Forelimb muscle (tissue), 1 donor: ENCODE results near the gene TERB1. TPM values are rescaled to one million over a fixed set of nuclear protein-coding genes. Genes with fewer than 3 reads are reported as not detected.
A peak's percentile ranks its signal among the peaks of the same experiment; 100 is the strongest.

ENCODE experiments used
- DNase-seq: peaks from one replicate; pipeline ENCODE4 v3.0.0-alpha.2; 2013; ENCODE audit warnings: low read depth
- polyA plus RNA-seq: library from polyadenylated mRNA; unstranded; fragments of 120-200 nt; gene quantifications from one replicate; pipeline ENCODE4 v1.2.1, GENCODE V29; 2013; ENCODE audit not compliant: insufficient read length

TERB1 gene
- polyA plus RNA-seq, 1 donor: not detected

DNA sequence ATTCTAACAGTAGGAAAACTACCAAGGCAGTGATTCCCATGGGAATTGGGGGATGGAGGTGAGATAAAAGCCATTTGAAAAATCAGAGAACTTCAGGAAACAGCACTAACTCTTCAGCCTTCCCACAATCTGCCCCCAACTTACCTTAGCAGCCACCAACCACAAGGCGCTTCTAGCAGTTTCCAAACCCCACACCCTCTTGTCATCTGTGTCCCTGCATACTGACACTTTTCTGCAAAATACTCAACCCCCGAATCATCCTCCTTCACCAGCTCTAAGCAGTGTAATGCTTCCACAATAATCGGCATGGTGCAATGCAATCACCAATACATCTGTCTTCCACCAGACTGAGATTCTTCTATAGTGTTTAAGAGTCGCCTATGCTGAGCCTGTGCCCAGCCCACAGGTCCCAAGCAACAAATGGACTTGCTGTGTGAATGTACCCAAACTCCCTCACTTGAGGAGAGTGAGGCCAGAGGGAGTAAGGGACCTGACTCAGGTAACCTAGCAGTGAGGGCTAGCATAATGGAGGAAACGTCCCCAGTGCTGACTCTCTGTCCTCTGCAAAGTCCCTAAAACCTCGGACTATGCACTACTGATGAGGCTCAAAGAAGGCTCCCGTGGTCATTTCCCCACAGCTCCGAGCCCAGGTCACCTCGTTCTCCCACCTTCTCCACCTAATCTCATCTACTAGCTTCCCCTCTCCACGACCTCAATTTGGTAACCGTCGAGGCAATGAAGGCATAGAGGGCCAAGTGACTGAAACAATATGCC, 50.9 kb downstream of the TERB1 start:
- no peak for DNase-seq

DNA sequence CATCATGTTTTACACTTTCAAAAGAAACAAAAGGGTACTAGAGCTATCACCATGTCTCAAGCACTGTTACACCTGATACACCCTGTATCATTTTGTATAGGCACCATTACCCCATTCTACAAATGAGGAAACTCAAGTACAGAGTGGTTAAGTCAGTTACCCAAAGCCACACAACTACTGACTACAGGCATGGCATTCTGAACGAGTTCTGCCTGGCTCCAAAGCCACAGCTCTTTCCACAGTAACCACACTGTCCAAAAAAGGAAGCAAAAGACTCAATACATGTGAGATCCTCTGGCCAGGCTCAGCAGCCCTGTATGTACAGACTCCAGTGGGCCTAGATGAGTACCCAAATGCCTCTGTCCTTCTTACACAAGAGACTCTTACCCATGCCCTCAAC, 54.7 kb downstream of the TERB1 start:
- no peak for DNase-seq

DNA sequence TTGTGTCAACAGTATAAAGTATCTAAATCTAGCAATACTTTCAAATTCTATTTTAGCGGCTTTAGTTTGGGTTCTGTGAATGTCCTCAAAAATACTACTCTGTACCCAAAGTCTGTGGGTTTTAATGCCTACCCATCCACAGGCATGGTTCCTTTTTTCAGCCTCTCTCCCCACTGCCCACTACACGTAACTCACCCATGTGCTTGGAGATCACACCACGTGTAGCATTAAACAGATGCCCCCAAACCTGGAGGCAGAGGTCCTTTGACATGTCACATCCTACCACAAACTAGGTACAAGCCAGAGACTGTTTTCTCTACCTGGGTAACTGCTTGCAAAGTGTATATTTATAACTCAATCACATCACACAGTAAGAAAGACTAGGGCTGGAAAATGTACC, 55.3 kb downstream of the TERB1 start:
- DNase-seq: no peak

DNA sequence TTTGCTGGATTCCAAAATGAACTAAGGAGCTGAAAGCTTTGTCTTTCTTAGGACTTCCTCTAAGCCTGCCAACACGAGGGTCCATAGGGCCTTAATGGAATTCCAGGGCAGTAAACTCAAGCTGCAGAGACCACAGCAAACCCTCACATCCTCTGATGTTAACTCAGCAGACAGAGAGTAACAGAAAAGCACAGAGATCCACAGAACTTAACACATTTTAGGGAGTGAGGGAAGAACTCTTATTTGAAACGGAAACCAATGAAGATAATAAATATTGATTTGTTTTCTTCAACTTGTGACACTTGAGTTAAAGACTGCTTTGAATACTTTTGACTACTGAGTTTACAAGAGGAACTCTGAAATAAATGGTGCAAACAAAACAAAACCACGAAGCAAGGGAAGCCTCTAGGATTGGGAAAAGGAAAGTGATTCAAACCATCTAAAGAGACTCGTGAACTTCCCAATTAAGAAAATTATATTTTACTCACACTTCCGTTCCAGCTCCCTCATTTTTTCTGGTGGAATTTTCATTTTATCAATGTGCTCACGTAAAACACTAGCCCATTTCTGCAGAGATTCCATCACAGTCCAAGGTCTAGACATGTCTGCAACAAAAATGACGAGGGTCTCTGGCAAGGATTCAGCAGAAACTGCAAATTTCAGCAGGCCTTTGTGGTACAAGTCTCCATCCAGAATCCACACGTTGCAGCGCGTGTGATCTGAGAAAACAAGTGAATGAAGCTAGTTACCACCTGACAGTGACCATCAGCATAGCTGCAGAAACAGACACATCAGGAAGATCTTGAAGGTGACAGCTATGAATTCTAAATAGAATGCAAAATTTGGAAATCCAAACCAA, 59.2 kb downstream of the TERB1 start:
- DNase-seq: peak; percentile 44

DNA sequence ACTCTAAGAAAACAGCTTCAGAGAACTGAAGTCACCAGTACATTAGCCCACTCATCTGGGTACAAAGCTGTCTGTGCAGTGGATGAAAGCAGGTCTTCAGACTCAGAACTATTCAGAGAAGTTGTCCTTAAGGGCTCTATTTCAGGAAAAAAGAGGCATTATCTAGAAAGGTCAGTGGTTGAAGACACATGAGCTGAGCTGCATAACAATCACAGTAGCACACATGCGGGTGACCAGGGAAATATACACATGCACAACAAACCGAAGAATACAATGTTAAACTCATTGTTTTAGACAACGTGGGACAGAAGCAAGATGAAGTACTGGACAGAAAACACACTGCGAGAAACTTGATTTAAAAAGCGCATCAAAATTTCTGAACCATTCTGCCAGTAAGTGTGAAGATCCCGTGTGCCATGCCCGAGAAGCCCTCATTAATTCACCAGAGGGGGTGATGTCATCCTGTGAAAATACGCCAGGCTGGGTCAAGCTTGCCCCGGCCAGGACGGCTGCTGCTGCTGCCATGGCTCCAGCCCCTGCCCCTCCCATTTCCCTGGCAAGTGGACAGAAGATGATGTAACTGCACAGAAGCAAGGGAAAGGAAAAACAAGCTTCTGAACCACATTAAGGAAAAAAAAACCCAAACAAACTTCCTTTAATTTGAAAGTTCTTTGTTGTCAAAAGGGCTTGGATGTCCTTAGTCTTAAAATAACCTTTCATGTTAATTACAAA, 60.0 kb downstream of the TERB1 start:
- peak; percentile 83 for DNase-seq

DNA sequence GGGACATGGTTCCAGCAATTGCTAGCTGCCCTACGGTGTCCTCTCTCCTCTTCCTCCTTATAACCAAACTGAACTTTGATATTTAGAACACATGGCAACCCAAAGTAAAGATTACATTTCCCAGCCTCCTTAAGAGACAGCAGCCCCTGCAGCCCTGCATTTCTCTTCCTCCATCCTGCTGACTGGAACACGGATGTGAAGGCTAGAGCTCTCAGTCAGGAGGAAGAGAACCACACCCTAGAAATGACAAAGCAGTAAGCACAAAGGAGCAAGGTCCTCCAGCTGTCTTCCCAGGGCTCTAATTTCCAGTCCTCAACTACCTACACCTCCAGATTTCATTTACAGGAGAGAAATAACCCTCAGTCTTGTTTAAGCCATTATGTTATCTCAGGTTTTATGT, 60.9 kb downstream of the TERB1 start:
- DNase-seq: no peak

DNA sequence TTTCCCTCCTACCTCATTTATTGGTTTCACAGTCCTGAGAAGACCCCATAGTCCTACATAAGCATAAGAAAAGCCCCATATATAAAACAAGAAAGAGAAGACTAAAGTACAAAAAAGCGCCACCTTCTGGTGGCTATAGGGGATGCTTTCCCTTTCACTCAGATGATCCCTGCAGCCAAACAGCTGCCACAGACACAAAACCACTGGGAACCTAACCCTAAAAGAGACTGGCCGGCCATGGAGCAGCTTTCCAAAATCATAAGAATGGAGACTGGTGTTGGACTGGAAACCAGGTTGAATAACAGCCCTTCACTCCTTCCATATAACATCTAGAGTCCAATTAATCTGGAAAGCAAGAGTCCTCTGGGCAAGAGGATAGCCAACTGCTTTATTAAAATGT, 61.4 kb downstream of the TERB1 start:
- DNase-seq: no peak

DNA sequence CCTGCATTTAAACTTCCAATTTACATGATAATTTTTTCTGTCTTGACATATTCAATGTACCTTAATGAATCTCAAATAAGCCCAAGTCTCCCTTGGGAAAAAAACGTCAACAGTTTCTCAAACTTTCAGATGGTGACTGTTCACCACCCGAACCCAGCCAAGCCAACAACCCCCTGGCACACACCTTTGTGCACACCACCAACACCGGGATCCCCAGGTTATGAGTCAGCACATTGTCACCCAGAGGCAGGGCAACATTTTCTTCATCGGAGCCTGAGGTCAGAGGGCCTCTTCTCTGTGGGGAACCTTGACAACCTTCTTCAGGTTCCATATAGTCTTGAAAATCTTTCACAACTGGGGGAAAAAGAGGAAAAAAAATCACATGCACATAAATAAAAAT, 65.5 kb downstream of the TERB1 start:
- DNase-seq: no peak

DNA sequence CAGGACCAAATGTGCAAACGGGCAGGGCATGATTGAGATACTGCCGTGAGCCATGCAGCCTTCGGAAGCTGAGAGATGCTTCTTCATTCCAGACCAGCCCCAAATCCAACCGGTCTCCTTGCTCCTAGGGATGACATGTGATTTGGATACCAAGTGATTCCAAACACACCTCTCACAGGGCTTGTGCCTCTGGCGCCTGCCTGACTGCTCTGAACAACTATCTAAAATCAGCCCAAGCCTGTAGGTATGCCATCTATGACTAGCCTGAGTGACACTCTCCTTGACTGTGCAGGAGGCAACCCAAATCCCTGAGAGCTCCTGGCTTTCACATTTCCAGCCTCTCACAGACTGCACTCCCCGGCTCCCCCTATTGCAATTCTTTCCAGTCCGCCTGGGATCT, 70.3 kb downstream of the TERB1 start:
- DNase-seq: no peak

DNA sequence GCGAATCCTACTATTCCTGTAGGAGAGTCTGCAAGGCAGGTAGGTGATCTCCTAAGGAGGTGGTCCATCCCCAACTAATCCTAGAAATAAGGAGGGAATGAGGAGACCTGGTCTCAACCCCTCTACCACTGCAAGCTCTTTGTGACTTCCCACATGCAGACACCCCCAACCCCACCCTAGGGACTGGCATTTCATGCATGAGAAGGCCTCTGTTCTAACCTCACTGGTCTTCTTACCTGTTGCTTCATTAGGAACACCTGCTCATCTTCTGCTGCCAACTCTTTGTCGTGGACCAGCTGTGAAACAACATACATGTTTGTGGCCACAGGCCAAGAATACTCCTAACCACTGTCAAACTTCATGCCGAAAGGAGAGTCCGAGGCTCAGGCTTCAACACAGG, 72.6 kb downstream of the TERB1 start:
- no peak for DNase-seq

DNA sequence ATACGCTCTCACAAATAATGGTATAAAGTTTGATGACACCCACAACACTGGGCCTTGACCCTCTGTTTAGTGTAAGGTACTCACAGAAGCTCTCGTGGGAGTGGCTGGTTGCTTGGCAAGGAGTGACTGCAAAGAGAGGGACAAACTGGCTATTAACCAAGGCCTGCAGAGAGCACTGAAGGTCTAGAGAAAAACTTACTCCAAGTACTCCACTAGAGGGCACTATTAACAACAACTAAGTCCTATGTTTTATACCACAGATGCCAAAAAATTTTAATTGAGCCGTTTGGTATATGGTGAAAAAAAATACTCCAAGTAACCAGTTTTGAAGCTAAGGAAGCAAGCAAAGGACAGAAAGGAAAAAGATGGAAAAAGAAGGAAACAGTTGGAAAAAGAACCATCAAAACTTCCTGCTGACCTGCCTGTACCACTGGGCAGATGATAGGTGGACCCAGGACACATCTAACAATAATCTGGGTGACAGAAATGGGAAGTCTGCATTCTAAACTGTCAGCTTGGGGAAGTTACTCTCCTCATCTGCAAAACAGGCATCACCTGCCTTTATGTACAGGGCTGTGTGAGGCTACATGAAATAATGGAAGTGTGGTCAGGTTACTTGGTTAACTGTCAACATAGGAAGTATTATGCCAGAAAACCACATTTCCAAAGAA, 73.1 kb downstream of the TERB1 start:
- peak; percentile 43 for DNase-seq

DNA sequence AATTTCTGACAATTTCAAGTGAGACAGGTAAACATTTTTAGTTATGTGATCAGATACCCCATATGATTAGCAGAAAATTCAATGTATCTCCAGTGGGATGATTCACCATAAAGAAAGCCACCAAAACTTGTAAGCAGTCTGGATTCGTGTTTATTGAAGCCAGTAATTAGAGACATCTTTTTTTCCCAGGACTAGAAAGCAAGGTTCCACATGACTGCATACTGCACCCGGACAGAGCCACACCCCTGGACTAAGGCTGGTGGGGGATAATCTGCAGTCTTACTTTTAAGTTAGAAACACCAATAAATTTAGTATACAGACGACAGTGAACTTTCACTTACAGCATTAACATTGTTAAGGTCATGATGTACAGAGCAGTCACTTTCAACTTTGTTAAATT, 80.6 kb downstream of the TERB1 start:
- DNase-seq: no peak

DNA sequence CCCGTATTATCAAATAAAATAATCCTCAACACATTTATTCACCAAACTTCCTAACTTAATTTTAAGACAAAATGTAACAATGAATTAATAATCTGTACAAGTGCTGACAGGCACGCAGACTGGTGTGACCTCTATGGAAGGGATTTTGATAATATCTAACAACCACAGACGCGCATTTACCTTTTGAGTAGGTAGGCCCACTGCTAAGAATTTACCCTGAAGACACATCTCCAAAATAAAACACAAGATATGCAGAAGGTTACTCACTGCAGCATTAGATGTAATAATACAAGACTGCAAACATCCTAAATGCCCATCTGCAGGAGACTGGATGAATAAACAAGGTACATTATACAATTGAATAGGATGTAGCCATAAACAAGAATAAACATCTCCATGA, 82.1 kb downstream of the TERB1 start:
- no peak for DNase-seq

DNA sequence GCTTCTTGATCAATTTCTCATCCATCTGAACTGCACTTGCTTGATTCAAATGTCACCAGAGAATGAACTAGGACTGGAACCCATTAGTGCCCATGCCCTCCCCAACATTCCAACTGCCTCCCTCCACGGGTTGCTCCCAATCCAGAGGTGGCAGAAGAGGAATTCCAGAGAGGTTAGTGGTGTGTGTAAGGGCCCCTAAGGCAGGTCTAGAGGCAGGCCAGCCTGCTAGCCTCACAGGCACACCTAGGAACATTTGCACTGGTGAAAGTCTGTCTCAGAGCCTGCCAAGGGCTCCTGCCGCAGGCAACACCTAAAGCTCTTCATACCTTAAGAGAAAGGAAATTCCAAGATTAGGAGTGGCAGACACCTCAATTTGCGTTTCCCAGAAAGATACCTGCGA, 83.6 kb downstream of the TERB1 start:
- no peak for DNase-seq

DNA sequence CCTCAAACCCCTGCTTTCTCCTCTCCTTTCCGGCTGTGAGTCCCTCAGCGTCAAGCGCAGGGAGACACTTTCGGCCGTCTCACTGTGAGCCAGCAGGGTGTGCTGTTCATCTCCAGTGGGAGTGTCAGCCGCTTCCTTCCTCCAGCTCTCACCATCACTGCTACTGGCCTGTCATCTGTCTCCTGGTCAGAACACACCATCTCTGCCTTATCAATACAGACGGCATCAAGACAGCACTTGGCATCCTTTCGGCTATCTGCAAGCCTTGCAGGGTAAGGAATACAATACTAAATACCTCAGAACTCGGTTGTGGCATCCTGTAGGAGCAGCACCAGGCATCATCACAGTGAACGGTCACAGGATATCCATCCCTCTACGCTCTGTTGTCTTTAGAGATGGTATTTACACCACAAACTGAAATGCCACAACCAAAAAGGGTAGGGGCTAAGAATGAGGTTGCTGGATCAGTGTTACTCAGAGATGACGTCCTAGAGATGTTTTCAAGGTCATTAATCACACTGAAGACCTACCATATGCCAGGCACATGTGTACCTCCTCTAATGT, 84.2 kb downstream of the TERB1 start:
- DNase-seq: no peak

DNA sequence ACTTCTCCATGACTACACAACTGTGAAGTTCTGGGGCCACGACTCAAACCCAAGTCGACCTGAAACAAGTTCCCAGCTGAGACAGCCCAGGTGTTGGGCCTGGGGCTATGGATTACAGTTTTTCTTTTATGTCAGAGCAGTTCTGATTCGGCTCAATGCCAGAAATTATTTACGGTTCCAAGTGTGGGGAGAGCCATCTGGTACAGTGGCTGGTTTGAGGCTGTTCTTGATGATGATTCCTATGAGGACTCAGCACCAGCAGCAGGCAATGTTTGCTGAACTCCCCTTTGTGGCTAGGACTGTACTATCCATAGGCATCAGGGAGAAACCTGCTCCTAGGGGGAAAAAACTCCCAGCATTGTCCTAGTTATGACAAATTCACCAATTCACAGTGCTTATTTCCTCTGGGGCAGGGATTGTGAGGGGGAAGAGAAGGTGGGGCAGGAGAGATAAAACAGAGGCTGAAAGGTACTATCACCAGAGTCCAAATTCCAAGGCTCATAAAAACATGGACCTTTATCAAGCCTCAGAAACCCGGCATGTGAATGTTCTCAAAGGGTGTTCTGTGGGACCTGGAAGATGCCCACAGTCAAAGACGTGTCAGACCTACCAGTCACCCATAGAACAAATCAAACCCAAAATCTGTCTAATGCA, 86.6 kb downstream of the TERB1 start:
- DNase-seq: no peak

DNA sequence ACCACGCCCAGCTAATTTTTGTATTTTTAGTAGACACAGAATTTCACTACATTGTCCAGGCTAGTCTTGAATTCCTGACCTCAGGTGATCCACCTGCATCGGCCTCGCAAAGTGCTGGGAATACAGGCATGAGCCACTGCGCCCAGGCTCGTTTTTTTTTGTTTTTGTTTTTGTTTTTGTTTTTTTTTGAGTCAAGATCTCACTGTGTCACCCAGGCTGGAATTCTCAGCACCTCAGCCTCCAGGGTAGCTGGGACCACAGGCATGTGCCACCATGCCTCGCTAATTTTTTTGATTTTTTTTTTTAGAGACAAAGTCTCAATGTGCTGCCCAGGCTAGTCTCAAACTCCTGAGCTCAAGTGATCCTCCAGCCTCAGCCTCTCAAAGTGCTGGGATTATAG, 87.3 kb downstream of the TERB1 start:
- DNase-seq: no peak

DNA sequence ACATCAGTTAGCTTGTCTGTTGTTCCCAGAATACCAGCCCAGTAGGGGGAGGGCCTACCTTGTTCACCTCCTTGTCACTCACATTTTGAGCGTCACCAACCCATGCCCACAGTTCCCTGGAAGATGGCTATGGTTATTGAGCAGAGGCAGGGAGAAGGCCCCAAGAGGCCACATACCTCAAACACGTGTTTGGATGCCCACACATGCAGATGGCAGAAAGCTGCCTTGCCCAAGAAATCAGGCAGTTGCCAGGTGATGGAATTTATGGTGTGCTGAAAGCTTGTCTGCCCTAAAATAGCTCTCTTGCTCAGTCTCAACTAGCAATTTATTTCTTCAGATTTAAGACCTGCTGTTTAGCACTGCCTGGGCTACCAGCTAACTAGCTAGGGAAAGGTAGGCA, 88.3 kb downstream of the TERB1 start:
- DNase-seq: no peak

DNA sequence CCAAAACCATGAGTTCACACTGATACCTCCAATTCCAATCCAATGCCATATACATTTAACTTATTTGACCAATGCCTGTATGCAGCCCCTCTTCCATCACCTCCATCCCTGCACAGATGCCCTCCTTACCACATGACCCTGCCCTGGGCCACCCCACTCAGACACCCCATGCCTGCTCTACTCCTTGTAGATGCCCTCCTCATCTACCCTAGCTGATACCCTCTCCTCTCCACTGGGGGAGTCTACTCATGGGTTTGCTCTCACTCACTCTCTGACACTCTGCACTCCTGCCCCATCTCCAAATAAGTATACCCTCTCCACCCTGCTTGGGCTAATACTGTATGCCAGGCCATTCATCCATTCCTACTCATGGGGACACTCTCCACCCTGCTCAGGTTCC, 88.9 kb downstream of the TERB1 start:
- no peak for DNase-seq

DNA sequence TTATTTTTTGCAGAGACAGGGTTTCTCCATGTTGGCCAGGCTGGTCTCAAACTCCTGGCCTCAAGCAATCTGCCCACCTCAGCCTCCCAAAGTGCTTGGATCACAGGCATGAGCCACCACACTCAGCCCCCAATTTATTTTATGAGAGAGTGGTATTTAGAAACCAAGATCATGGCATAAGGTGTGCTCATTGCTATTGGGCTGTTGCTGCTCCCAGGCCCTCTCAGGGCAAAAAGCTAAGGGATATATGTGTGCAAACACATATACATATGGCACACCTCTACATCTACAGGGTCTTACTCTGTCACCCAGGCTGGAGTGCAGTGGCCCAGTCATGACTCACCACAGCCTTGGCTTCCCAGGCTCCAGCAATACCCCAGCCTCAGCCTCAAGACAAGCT, 89.8 kb downstream of the TERB1 start:
- no peak for DNase-seq

DNA sequence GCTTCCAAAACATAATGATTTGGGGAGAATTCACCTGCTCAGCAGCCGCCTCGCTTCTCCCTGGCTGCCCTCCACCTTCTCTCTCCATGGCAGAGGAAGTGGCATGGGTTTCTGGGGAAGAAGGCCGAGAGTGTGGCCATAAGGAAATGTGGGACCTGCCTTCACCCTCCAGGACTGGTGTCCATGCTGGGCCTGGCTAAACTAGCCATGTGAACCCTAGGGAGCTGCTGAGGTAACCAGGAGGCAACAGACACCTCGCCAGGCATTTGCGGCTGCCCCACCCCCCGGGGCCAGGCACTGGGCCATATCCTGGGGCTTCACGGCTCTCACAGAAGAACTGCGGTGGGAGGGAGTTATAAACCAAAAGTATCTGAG, 94.9 kb downstream of the TERB1 start:
- no peak for DNase-seq
